ENCODE results near the gene PUS3. TPM values are rescaled to one million over a fixed set of nuclear protein-coding genes. Genes with fewer than 3 reads are reported as not detected.
"Not testable (repeated sequence)": the region's sequence is repeated elsewhere in the genome, so short reads cannot be mapped to it uniquely, and the experiment has no call there.

Gene PUS3
- total RNA-seq, 6 experiments from 2014 or later: 7.5 to 13.6 (median 10.3) TPM

DNA sequence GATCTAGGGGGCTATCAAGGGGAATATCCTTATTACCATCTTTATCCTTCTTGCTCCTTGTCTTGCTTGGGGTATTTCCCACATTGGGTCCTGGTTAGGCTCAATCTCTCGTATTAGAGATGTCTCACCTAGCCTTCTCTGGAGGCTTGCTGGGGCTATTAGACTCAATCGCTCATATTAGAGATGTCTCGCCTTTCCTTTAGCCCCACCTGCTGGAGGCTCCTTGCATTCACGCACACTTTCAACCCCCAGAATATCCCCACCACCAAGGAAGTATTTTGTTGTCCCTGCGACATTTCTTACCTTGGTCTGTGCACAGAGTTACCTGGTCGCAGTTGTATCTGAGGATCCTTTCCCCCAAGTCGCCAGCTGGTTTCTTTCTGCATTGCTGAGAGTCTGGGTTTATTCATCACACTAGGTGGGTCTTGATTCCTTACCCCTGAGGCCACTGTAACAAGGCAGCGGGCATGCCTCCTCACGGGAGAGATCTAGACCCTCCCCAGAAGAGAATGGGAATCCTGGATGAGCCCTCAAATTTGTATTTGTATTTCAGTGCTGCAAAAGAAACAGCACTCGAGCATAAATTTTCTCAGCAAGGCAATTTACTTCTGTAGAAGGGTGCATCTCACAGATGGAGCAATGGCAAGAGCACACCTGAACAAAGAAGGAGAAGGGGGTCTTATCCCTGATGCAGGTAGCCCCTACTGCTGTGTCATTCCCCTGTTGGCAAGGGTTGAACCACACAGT is 31.4 kb downstream of the PUS3 start:
- Mint-ChIP-seq H3K4me1 (ENCODE audit: low read depth) (no peaks in the 10 kb centered on the region), H3K9me3 (peaks cover 10% of the 10 kb centered on the region; the same call in 1 of the 2 replicates), H3K4me3 (no peak overlapping the region)

DNA sequence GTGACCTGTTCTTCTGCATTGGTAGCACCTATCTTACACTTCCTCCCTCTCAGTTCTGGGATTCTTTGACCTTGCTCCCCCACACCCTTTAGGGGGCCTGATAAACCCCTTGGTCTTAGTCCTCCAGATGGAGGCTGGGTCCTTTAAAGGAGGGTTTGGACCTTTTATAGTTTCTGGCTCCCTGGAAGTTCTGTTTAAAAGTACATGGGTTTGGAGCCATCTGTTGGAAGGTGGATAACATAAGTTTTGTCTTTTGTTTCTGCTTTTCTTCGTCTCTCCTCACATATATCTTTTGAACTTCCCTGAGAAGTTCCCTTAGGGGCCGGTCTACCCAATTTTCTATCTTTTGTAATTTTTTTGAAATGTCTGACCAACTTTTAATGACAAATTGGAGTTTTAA is 33.5 kb downstream of the PUS3 start:
- no peak for DNase-seq
- Mint-ChIP-seq H3K27me3 (ENCODE audit: insufficient read depth) (peaks cover 1% of the 10 kb centered on the region; the same call in 1 of the 2 replicates), H3K36me3 (ENCODE audit: low read depth) (no peaks in the 10 kb centered on the region)

More for the DNA sequence above, 31.4 kb downstream of the PUS3 start:
- Mint-ChIP-seq H3K27ac (no peak overlapping the region), H3K36me3 (ENCODE audit: low read depth) (no peaks in the 10 kb centered on the region), H3K27me3 (ENCODE audit: insufficient read depth) (peaks cover 1% of the 10 kb centered on the region; the same call in 1 of the 2 replicates)
- peak; percentile 16 for DNase-seq
- TF ChIP-seq, protein P1, sequence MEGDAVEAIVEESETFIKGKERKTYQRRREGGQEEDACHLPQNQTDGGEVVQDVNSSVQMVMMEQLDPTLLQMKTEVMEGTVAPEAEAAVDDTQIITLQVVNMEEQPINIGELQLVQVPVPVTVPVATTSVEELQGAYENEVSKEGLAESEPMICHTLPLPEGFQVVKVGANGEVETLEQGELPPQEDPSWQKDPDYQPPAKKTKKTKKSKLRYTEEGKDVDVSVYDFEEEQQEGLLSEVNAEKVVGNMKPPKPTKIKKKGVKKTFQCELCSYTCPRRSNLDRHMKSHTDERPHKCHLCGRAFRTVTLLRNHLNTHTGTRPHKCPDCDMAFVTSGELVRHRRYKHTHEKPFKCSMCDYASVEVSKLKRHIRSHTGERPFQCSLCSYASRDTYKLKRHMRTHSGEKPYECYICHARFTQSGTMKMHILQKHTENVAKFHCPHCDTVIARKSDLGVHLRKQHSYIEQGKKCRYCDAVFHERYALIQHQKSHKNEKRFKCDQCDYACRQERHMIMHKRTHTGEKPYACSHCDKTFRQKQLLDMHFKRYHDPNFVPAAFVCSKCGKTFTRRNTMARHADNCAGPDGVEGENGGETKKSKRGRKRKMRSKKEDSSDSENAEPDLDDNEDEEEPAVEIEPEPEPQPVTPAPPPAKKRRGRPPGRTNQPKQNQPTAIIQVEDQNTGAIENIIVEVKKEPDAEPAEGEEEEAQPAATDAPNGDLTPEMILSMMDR (IDR thresholded peaks at IDR 0.05): peak; percentile 76

DNA sequence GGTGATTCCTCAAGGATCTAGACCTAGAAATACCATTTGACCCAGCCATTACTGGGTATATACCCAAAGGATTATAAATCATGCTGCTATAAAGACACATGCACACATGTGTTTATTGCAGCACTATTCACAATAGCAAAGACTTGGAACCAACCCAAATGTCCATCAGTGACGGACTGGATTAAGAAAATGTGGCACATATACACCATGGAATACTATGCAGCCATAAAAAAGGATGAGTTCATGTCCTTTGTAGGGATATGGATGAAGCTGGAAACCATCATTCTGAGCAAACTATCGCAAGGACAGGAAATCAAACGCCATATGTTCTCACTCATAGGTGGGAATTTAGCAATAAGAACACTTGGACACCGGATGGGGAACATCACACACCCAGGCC is 37.7 kb downstream of the PUS3 start:
- H3K27me3 Mint-ChIP-seq (ENCODE audit: insufficient read depth); H3K36me3 Mint-ChIP-seq (ENCODE audit: low read depth); H3K27ac Mint-ChIP-seq; H3K4me1 Mint-ChIP-seq (ENCODE audit: low read depth); H3K4me3 Mint-ChIP-seq; DNase-seq: not testable (repeated sequence)
- peaks cover 15% of the 10 kb centered on the region; the same call in 1 of the 2 replicates for H3K9me3 Mint-ChIP-seq

More for the DNA sequence above, 33.5 kb downstream of the PUS3 start:
- no peak overlapping the region for H3K4me3 Mint-ChIP-seq
- no peak overlapping the region for H3K27ac Mint-ChIP-seq
- H3K9me3 Mint-ChIP-seq: peaks cover 15% of the 10 kb centered on the region; the same call in 1 of the 2 replicates
- TF ChIP-seq, protein P1 (IDR thresholded peaks at IDR 0.05): peak; percentile 32; the same call in 1 of the 2 replicates
- no peaks in the 10 kb centered on the region for H3K4me1 Mint-ChIP-seq (ENCODE audit: low read depth)

DNA sequence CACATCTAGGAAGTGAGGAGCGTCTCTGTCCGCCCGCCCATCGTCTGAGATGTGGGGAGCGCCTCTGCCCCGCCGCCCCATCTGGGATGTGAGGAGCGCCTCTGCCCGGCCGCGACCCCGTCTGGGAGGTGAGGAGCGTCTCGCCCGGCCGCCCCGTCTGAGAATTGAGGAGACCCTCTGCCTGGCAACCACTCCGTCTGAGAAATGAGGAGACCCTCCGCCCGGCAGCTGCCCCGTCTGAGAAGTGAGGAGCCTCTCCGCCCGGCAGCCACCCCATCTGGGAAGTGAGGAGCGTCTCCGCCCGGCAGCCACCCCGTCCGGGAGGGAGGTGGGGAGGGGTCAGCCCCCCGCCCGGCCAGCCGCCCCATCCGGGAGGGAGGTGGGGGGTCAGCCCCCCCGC is 40.2 kb downstream of the PUS3 start:
- peaks cover 25% of the 10 kb centered on the region for H3K9me3 Mint-ChIP-seq
- H3K27me3 Mint-ChIP-seq (ENCODE audit: insufficient read depth); H3K4me1 Mint-ChIP-seq (ENCODE audit: low read depth); H3K27ac Mint-ChIP-seq; DNase-seq; H3K36me3 Mint-ChIP-seq (ENCODE audit: low read depth); H3K4me3 Mint-ChIP-seq: not testable (repeated sequence)

DNA sequence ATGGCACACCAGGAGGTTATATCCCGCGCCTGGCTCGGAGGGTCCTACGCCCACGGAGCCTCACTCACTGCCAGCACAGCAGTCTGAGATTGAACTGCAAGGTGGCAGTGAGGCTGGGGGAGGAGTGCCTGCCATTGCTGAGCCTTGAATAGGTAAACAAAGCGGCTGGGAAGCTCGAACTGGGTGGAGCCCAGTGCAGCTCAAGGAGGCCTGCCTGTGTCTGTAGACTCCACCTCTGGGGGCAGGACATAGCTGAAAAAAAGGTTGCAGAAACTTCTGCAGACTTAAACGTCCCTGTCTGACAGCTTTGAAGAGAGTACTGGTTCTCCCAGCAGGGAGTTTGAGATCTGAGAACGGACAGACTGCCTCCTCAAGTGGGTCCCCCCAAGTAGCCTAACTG is 45.3 kb downstream of the PUS3 start:
- H3K4me1 Mint-ChIP-seq (ENCODE audit: low read depth); H3K27me3 Mint-ChIP-seq (ENCODE audit: insufficient read depth); DNase-seq; H3K36me3 Mint-ChIP-seq (ENCODE audit: low read depth); H3K27ac Mint-ChIP-seq; H3K4me3 Mint-ChIP-seq: not testable (repeated sequence)
- H3K9me3 Mint-ChIP-seq: peaks cover 20% of the 10 kb centered on the region

DNA sequence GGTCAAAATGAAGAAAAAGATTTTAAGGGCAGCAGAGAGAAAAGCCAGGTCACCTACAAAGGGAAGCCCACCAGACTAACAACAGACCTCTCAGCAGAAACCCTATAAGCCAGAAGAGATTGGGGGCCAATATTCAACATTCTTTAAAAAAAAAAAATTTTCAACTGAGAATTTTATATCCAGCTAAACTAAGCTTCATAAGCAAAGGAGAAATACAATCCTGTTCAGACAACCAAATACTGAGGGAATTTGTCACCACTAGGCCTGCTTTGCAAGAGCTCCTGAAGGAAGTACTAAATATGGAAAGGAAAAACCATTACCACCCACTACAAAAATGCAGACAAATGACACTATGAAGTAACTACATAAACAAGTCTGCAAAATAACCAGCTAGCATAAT is 56.8 kb downstream of the PUS3 start:
- Mint-ChIP-seq H3K9me3 (peaks cover 28% of the 10 kb centered on the region), H3K27ac (no peak overlapping the region), H3K4me3 (no peak overlapping the region), H3K4me1 (ENCODE audit: low read depth) (no peaks in the 10 kb centered on the region), H3K27me3 (ENCODE audit: insufficient read depth) (no peaks in the 10 kb centered on the region), H3K36me3 (ENCODE audit: low read depth) (peaks cover 16% of the 10 kb centered on the region)
- DNase-seq: no peak
- TF ChIP-seq, protein P1 (IDR thresholded peaks at IDR 0.05): no peak

Other genes starting within 250 kb of the PUS3 start
- not detected for gene ACRV1, start 222.4 kb downstream of the PUS3 start, total RNA-seq (2021; fragmentation: NEBNext Ultra II Directional; extraction: Animal tissue kit (Norgen Biotek cat#: 25700))
- not detected for gene PATE1, start 156.9 kb downstream of the PUS3 start, total RNA-seq (2021; fragmentation: NEBNext Ultra II Directional; extraction: Animal tissue kit (Norgen Biotek cat#: 25700))
- gene PATE2, start 124.4 kb downstream of the PUS3 start, total RNA-seq (2021; fragmentation: NEBNext Ultra II Directional; extraction: Animal tissue kit (Norgen Biotek cat#: 25700)): under 1 TPM in 1 of 6 experiments, not detected in 5; 0.11 TPM
- not detected for gene PATE3, start 115.1 kb downstream of the PUS3 start, total RNA-seq (2021; fragmentation: NEBNext Ultra II Directional; extraction: Animal tissue kit (Norgen Biotek cat#: 25700))
- gene PATE4, start 69.9 kb downstream of the PUS3 start, total RNA-seq (2021; fragmentation: NEBNext Ultra II Directional; extraction: Animal tissue kit (Norgen Biotek cat#: 25700)): not detected
- 10 to 100 TPM in 4 of 6 experiments, 1 to 10 TPM in 2; 5.7 to 13.5 (median 12.7) TPM for gene HYLS1, start 15.5 kb downstream of the PUS3 start, total RNA-seq (2021; fragmentation: NEBNext Ultra II Directional; extraction: Animal tissue kit (Norgen Biotek cat#: 25700))
- gene DDX25, start 1.3 kb upstream of the PUS3 start, total RNA-seq (2021; fragmentation: NEBNext Ultra II Directional; extraction: Animal tissue kit (Norgen Biotek cat#: 25700)): not detected
- not detected for gene VSIG10L2, start 42.8 kb upstream of the PUS3 start, total RNA-seq (2021; fragmentation: NEBNext Ultra II Directional; extraction: Animal tissue kit (Norgen Biotek cat#: 25700))
- gene CDON, start 159.7 kb upstream of the PUS3 start, total RNA-seq (2021; fragmentation: NEBNext Ultra II Directional; extraction: Animal tissue kit (Norgen Biotek cat#: 25700)): 1 to 10 TPM; 1.3 to 2.0 (median 1.9) TPM